ENCODE data around the gene LMAN2L.

The LMAN2L gene

DNA sequence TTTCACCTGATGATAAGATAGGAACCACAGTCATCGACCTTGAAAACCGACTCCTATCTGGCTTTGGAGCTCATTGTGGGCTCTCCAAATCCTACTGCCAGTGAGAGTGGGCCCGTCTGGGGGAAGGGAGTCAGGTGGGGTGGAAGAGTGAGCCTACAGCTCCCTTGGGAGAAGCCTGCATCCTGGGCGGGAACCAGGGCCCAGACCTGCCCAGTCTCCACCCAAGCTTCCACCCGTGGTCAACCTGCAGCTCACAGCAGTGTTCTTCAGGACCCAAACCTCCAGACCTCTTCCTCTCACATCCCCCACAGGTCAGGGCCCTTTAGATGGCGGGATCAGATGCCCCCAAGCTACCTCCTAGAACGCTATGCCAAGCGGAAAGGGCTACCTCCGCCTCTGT lies 40.2 kb downstream of the LMAN2L start:
- no peak overlapping the region for H3K4me3 ChIP-seq (replicated peaks; ENCODE audit: low read depth, low read length)
- TF ChIP-seq CTCF (IDR thresholded peaks at IDR 0.05; ENCODE audit: low read length, missing control alignments) = no peak
- DNase-seq (ENCODE audit: low read depth) = no peak

GRCh38 chr2:96699021-96699420 lies 40.8 kb downstream of the LMAN2L start:
- no peak for DNase-seq (ENCODE audit: low read depth)
- H3K4me3 ChIP-seq (replicated peaks; ENCODE audit: low read depth, low read length) = no peak overlapping the region
- no peak for TF ChIP-seq CTCF (IDR thresholded peaks at IDR 0.05; ENCODE audit: low read length, missing control alignments)

GRCh38 chr2:96698221-96698861 lies 41.5 kb downstream of the LMAN2L start:
- no peak overlapping the region for H3K4me3 ChIP-seq (replicated peaks; ENCODE audit: low read depth, low read length)
- DNase-seq (ENCODE audit: low read depth) = no peak
- TF ChIP-seq CTCF (IDR thresholded peaks at IDR 0.05; ENCODE audit: low read length, missing control alignments) = no peak

DNA sequence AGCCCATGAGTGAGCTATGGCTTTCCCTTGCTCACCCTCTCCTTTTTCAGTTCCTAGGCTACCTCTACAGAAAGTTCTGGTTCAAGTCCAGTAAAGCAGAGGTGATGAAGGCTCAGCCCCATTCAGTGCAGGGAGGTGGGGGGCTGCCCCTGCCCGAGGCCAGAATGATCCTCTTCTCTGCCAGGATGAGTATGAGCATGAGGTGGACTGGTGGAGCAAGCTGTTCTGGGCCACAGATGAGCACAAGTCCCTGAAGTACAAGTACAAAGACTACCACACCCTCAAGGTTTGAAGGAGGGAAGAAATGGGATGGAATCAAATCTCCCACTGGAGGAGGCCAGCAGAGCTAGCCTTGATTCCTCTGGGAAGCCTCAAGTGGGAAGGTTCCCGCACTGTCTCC lies 42.4 kb downstream of the LMAN2L start:
- TF ChIP-seq CTCF (IDR thresholded peaks at IDR 0.05; ENCODE audit: low read length, missing control alignments) = no peak
- no peak for DNase-seq (ENCODE audit: low read depth)
- H3K4me3 ChIP-seq (replicated peaks; ENCODE audit: low read depth, low read length) = no peak overlapping the region

GRCh38 chr2:96695602-96696001 lies 44.3 kb downstream of the LMAN2L start:
- no peak for DNase-seq (ENCODE audit: low read depth)
- no peak for TF ChIP-seq CTCF (IDR thresholded peaks at IDR 0.05; ENCODE audit: low read length, missing control alignments)
- no peak overlapping the region for H3K4me3 ChIP-seq (replicated peaks; ENCODE audit: low read depth, low read length)

DNA sequence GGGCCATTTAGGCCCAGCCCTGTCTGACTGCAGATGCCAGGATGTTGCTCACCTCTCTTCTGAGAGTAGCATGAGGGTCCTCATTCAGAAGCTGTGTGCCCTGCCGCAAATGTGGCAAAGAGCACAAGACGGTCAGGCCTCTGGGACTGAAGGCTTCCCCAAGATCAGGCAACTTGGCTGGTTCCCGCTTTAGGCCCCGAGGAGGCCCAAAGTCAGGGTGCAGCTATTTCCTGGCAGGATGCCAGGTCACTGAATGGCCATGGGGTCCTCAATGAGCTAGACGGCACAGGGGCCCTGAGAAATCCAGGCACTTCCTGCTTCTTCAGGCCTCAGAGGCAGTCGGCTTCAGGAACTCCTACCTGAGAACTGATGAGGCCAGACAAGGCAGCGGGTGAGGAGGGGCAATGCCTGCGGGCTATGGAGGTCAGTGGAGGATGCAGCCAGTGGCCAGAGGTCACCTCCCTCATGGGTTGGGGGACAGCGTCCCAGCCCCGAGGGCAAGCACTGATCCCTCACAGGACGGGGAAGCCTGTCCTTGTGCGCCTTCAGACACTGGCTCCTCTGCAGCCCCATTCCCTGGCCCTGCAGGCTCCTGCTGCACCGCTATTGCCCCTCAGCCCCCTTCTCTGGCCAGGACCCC lies 44.9 kb downstream of the LMAN2L start:
- TF ChIP-seq CTCF (IDR thresholded peaks at IDR 0.05; ENCODE audit: low read length, missing control alignments) = no peak
- DNase-seq (ENCODE audit: low read depth) = no peak
- H3K4me3 ChIP-seq (replicated peaks; ENCODE audit: low read depth, low read length) = no peak overlapping the region

GRCh38 chr2:96694279-96694678 lies 45.6 kb downstream of the LMAN2L start:
- no peak for TF ChIP-seq CTCF (IDR thresholded peaks at IDR 0.05; ENCODE audit: low read length, missing control alignments)
- H3K4me3 ChIP-seq (replicated peaks; ENCODE audit: low read depth, low read length) = no peak overlapping the region
- DNase-seq (ENCODE audit: low read depth) = no peak
